Suprapubic skin (tissue), 4 donors: ENCODE measurements around the gene PRKAG2.

ENCODE experiments used
- EP300 ChIP-seq: sonication (generic); formaldehyde crosslinking; IDR thresholded peaks from one replicate; pipeline ENCODE4 v1.6.1; 2017; ENCODE audit warnings: antibody characterized with exemption
- POLR2A ChIP-seq, 2 donors: fragments of 450-650 bp; IDR thresholded peaks; one replicate each; pipeline ENCODE4 v1.6.1; 2017; ENCODE audit warnings: antibody characterized with exemption in 2 of 2, mild to moderate bottlenecking in 2 of 2, moderate library complexity in 2 of 2
- POLR2AphosphoS5 ChIP-seq, 3 donors: sonication (generic); formaldehyde crosslinking; IDR thresholded peaks; one replicate each; pipeline ENCODE4 v1.6.1; 2017; ENCODE audit warnings: antibody characterized with exemption in 3 of 3
- TF ChIP-seq, protein P1 (sequence below), 2 donors: fragments of 200-600 bp in 1 of 2; fragments of 450-650 bp in 1 of 2; sonication (generic) in 1 of 2; IDR thresholded peaks; one replicate each; pipeline ENCODE4 v1.5.1; 2016 to 2019; ENCODE audit warnings: antibody characterized with exemption in 2 of 2, mild to moderate bottlenecking in 1 of 2, moderate library complexity in 1 of 2

DNA sequence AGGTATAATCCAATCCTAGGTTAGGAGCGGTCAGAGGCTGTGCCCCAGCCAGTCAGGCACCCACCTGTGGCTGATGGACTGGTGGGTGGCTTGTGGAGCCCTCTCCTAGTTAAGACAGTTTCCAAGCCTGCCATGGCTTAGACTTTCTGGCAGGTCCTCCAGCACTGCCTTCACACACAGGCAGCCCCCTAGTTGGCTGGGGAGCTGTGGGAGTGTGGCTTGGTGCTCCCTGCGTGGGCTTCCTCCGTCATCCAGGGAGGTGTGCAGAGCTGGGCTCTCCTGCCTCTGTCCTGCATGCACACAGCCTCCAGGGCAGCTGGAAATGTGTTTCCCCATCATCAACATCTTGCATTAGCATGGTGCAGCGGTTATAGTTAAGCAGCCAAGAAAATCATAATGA is 273.0 kb downstream of the PRKAG2 start:
- TF ChIP-seq, protein P1, sequence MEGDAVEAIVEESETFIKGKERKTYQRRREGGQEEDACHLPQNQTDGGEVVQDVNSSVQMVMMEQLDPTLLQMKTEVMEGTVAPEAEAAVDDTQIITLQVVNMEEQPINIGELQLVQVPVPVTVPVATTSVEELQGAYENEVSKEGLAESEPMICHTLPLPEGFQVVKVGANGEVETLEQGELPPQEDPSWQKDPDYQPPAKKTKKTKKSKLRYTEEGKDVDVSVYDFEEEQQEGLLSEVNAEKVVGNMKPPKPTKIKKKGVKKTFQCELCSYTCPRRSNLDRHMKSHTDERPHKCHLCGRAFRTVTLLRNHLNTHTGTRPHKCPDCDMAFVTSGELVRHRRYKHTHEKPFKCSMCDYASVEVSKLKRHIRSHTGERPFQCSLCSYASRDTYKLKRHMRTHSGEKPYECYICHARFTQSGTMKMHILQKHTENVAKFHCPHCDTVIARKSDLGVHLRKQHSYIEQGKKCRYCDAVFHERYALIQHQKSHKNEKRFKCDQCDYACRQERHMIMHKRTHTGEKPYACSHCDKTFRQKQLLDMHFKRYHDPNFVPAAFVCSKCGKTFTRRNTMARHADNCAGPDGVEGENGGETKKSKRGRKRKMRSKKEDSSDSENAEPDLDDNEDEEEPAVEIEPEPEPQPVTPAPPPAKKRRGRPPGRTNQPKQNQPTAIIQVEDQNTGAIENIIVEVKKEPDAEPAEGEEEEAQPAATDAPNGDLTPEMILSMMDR (IDR thresholded peaks at IDR 0.05): no peak
- no peak for TF ChIP-seq EP300
- no peak for TF ChIP-seq POLR2A (IDR thresholded peaks at IDR 0.05)
- no peak for TF ChIP-seq POLR2AphosphoS5 (IDR thresholded peaks at IDR 0.05)
